HG02610 (cell line): Measurements from ENCODE around the gene ZDHHC3.

Experiments
- ATAC-seq: cut with Tn5 transposase; IDR thresholded peaks from one replicate; pipeline ENCODE4 v1.9.1; 2021; ENCODE audit warnings: mild to moderate bottlenecking, moderate library complexity; ENCODE audit not compliant: unreplicated experiment

ZDHHC3 gene

GRCh38 chr3:44976002-44976815, at the start of gene ZDHHC3, which contains the start of gene EXOSC7:
Gene ZDHHC3 (minus strand): TSS chr3:44976174. CDS start chr3:44959436, 16,738 bp downstream.
Gene EXOSC7 (plus strand): TSS chr3:44976244. CDS start chr3:44976278, 34 bp downstream.
- ATAC-seq, result peak; percentile 79

- no peak for ATAC-seq
These were observed 48.7 kb upstream of the ZDHHC3 start for GRCh38 chr3:45024542-45025255.

GRCh38 chr3:45023675-45024074, 47.7 kb upstream of the ZDHHC3 start:
- no peak for ATAC-seq

GRCh38 chr3:45021524-45022297, 45.7 kb upstream of the ZDHHC3 start:
- no peak for ATAC-seq

GRCh38 chr3:45020534-45020933, 44.6 kb upstream of the ZDHHC3 start:
- no peak for ATAC-seq

GRCh38 chr3:45017821-45018220, 41.8 kb upstream of the ZDHHC3 start:
- ATAC-seq, result no peak

- no peak for ATAC-seq
These were observed 40.9 kb upstream of the ZDHHC3 start for GRCh38 chr3:45016916-45017315.

- no peak for ATAC-seq
These were observed 36.6 kb upstream of the ZDHHC3 start for GRCh38 chr3:45012577-45012976.

GRCh38 chr3:45011756-45012508, 36.0 kb upstream of the ZDHHC3 start:
- ATAC-seq, result peak; percentile 48

- no peak for ATAC-seq
These were observed 34.9 kb upstream of the ZDHHC3 start for GRCh38 chr3:45010811-45011333.

- no peak for ATAC-seq
These were observed 33.9 kb upstream of the ZDHHC3 start for GRCh38 chr3:45009868-45010267.

- no peak for ATAC-seq
These were observed 32.1 kb upstream of the ZDHHC3 start for GRCh38 chr3:45008117-45008516.

- no peak for ATAC-seq
These were observed 31.1 kb upstream of the ZDHHC3 start for GRCh38 chr3:45007091-45007490.

- no peak for ATAC-seq
These were observed 27.9 kb upstream of the ZDHHC3 start for GRCh38 chr3:45003859-45004258.

GRCh38 chr3:45003406-45003805, 27.4 kb upstream of the ZDHHC3 start:
- ATAC-seq, result no peak

GRCh38 chr3:45002720-45003119, 26.7 kb upstream of the ZDHHC3 start:
- ATAC-seq, result no peak

GRCh38 chr3:45002139-45002660, 26.2 kb upstream of the ZDHHC3 start:
- ATAC-seq, result no peak

- no peak for ATAC-seq
These were observed 25.8 kb upstream of the ZDHHC3 start for GRCh38 chr3:45001738-45002137.

GRCh38 chr3:45000823-45001222, 24.8 kb upstream of the ZDHHC3 start:
- ATAC-seq, result no peak

- ATAC-seq, result no peak
These were observed 23.8 kb upstream of the ZDHHC3 start for GRCh38 chr3:44999782-45000181.
